Common myeloid progenitor, CD34-positive (primary cell): Measurements from ENCODE around the gene CTNNBL1.

Experiments
- CTCF ChIA-PET: fragments of 350-600 bp; sonication (Branson Sonifier 250); formaldehyde crosslinking; loops from one replicate; lab custom pipeline; 2021; ENCODE audit warnings: antibody characterized with exemption; lab: Charles Lee
- POLR2A ChIA-PET: fragments of 350-600 bp; sonication (Branson Sonifier 250); formaldehyde crosslinking; loops from one replicate; lab custom pipeline; 2021; ENCODE audit warnings: antibody characterized with exemption; lab: Charles Lee
- DNase-seq, 3 donors: peaks; one replicate each; pipeline versions ENCODE4 v3.0.0 to v3.0.0-alpha.2; 2013
- H3K27ac ChIP-seq, 2 experiments: 1 replicate in 1 of 2; 2 replicates in 1 of 2; pipeline ENCODE4 v1.7.0; 2013; ENCODE audit warnings: inconsistent platforms in 2 of 2, low read length in 2 of 2, mild to moderate bottlenecking in 2 of 2, low read depth in 1 of 2, moderate library complexity in 1 of 2; ENCODE audit not compliant: severe bottlenecking in 2 of 2, insufficient read depth in 1 of 2, poor library complexity in 1 of 2
- H3K27me3 ChIP-seq, 5 experiments: replicated peaks in 2 of 5; 1 replicate in 3 of 5; 2 replicates in 2 of 5; pipeline versions ENCODE4 v1.6.1 to v1.7.0; 2013; ENCODE audit warnings: low read length in 4 of 5, mild to moderate bottlenecking in 2 of 5, moderate library complexity in 2 of 5, inconsistent platforms in 1 of 5; ENCODE audit not compliant: insufficient read depth in 5 of 5, control insufficient read depth in 4 of 5
- H3K36me3 ChIP-seq, 4 experiments: 1 replicate in 2 of 4; 2 replicates in 2 of 4; pipeline versions ENCODE4 v1.6.1 to v1.7.0; 2013; ENCODE audit warnings: low read length in 3 of 4, control low read depth in 1 of 4, mild to moderate bottlenecking in 1 of 4; ENCODE audit not compliant: control insufficient read depth in 4 of 4, insufficient read depth in 4 of 4
- H3K4me1 ChIP-seq, 4 experiments: 1 replicate in 3 of 4; 2 replicates in 1 of 4; pipeline versions ENCODE4 v1.6.1 to v1.7.1; 2013; ENCODE audit warnings: low read length in 3 of 4, mild to moderate bottlenecking in 3 of 4, control low read depth in 1 of 4, inconsistent platforms in 1 of 4, moderate library complexity in 1 of 4; ENCODE audit not compliant: control insufficient read depth in 4 of 4, insufficient read depth in 4 of 4; ENCODE audit errors: control extremely low read depth in 1 of 4
- H3K4me3 ChIP-seq, 7 experiments: 1 replicate in 4 of 7; 2 replicates in 3 of 7; pipeline versions ENCODE4 v1.5.1 to v1.7.0; 2013; ENCODE audit warnings: mild to moderate bottlenecking in 7 of 7, low read length in 6 of 7, moderate library complexity in 6 of 7, inconsistent platforms in 2 of 7, low read depth in 2 of 7, control low read depth in 1 of 7; ENCODE audit not compliant: insufficient read depth in 4 of 7, control insufficient read depth in 1 of 7; ENCODE audit errors: extremely low read depth in 1 of 7
- H3K9me3 ChIP-seq, 5 experiments: 1 replicate in 4 of 5; 2 replicates in 1 of 5; pipeline versions ENCODE4 v1.6.1 to v1.7.1; 2013; ENCODE audit warnings: low read length in 4 of 5, mild to moderate bottlenecking in 2 of 5, inconsistent platforms in 1 of 5, low read depth in 1 of 5, moderate library complexity in 1 of 5; ENCODE audit not compliant: control insufficient read depth in 4 of 5, insufficient read depth in 2 of 5; ENCODE audit errors: control extremely low read depth in 1 of 5
- WGBS: methylation state at CpG from one replicate; pipeline ENCODE4 v1.1.5; 2013; ENCODE audit not compliant: insufficient coverage; 5-methylcytosine and 5-hydroxymethylcytosine counted together

CTNNBL1 gene

GRCh38 chr20:37755665-37756064, 61.8 kb downstream of the CTNNBL1 start:
- Histone ChIP-seq H3K9me3 (no peaks in the 10 kb centered on the region), H3K27ac (no peak overlapping the region), H3K27me3 (no peaks in the 10 kb centered on the region), H3K4me1 (no peaks in the 10 kb centered on the region), H3K36me3 (peaks cover 3 to 43% (median 27%) of the 10 kb centered on the region in 4 experiments), H3K4me3 (no peak overlapping the region)
- 97% methylated on average over 3 of the region's 3 CpGs for WGBS
- DNase-seq, result no peak
- POLR2A ChIA-PET, result no interaction called here
- CTCF ChIA-PET, result interaction anchor here (0.6 to 1.3 kb wide), 4 partner anchors 7 to 486 kb away, joined by 3 to 4 read pairs (median 3); no protein-coding TSS in a partner anchor

GRCh38 chr20:37756234-37756633, 62.4 kb downstream of the CTNNBL1 start:
- CTCF ChIA-PET, result interaction anchor here (0.6 to 1.3 kb wide), 4 partner anchors 8 to 486 kb away, joined by 3 to 4 read pairs (median 3); no protein-coding TSS in a partner anchor
- Histone ChIP-seq H3K36me3 (peaks cover 3 to 41% (median 27%) of the 10 kb centered on the region in 4 experiments), H3K27me3 (no peaks in the 10 kb centered on the region), H3K27ac (no peak overlapping the region), H3K4me3 (no peak overlapping the region), H3K9me3 (no peaks in the 10 kb centered on the region), H3K4me1 (no peaks in the 10 kb centered on the region)
- POLR2A ChIA-PET, result no interaction called here
- no CpG with 5 or more reads among the region's 2 CpGs for WGBS
- no peak for DNase-seq

- POLR2A ChIA-PET, result no interaction called here
- CTCF ChIA-PET, result interaction anchor here (1.0 to 1.3 kb wide), 4 partner anchors 9 to 45 kb away, joined by 3 to 4 read pairs (median 4); no protein-coding TSS in a partner anchor
Observed at GRCh38 chr20:37757550-37757949, 63.7 kb downstream of the CTNNBL1 start.

GRCh38 chr20:37758332-37758731, 64.5 kb downstream of the CTNNBL1 start:
- no peak for DNase-seq
- no peaks in the 10 kb centered on the region for H3K9me3 ChIP-seq
- 93% methylated on average over 5 of the region's 5 CpGs for WGBS
- no peak overlapping the region for H3K27ac ChIP-seq
- ChIA-PET POLR2A (no interaction called here), CTCF (interaction anchor here (1.0 to 1.3 kb wide), 4 partner anchors 9 to 46 kb away, joined by 3 to 4 read pairs (median 4); no protein-coding TSS in a partner anchor)
- H3K4me3 ChIP-seq, result no peak overlapping the region
- no peaks in the 10 kb centered on the region for H3K4me1 ChIP-seq
- peaks cover 3 to 31% (median 25%) of the 10 kb centered on the region in 4 experiments for H3K36me3 ChIP-seq
- H3K27me3 ChIP-seq, result no peaks in the 10 kb centered on the region

More at GRCh38 chr20:37757550-37757949, 63.7 kb downstream of the CTNNBL1 start:
- no peaks in the 10 kb centered on the region for H3K4me1 ChIP-seq
- no peak overlapping the region for H3K27ac ChIP-seq
- peaks cover 3 to 36% (median 21%) of the 10 kb centered on the region in 4 experiments for H3K36me3 ChIP-seq
- WGBS, result 100% methylated on average over 3 of the region's 6 CpGs
- H3K4me3 ChIP-seq, result no peak overlapping the region
- DNase-seq, result no peak
- H3K9me3 ChIP-seq, result no peaks in the 10 kb centered on the region
- no peaks in the 10 kb centered on the region for H3K27me3 ChIP-seq

- H3K4me1 ChIP-seq, result no peaks in the 10 kb centered on the region
- CTCF ChIA-PET, result interaction anchor here (1.2 to 1.3 kb wide), 2 partner anchors 13 to 46 kb away, joined by 3 to 4 read pairs; no protein-coding TSS in a partner anchor
- no peaks in the 10 kb centered on the region for H3K9me3 ChIP-seq
- no peak overlapping the region for H3K4me3 ChIP-seq
- WGBS, result 96% methylated on average over 6 of the region's 6 CpGs
- no peak overlapping the region for H3K27ac ChIP-seq
- POLR2A ChIA-PET, result no interaction called here
- H3K27me3 ChIP-seq, result no peaks in the 10 kb centered on the region
- H3K36me3 ChIP-seq, result peaks cover 3 to 31% (median 27%) of the 10 kb centered on the region in 4 experiments
- DNase-seq, result no peak
Observed at GRCh38 chr20:37759052-37759553, 65.3 kb downstream of the CTNNBL1 start.

GRCh38 chr20:37759761-37760209, 66.0 kb downstream of the CTNNBL1 start:
- H3K4me3 ChIP-seq, result no peak overlapping the region
- no peaks in the 10 kb centered on the region for H3K4me1 ChIP-seq
- H3K9me3 ChIP-seq, result no peaks in the 10 kb centered on the region
- ChIA-PET POLR2A (no interaction called here), CTCF (no interaction called here)
- DNase-seq, result no peak
- no peaks in the 10 kb centered on the region for H3K27me3 ChIP-seq
- H3K36me3 ChIP-seq, result peaks cover 3 to 34% (median 28%) of the 10 kb centered on the region in 4 experiments
- no peak overlapping the region for H3K27ac ChIP-seq
- WGBS, result 100% methylated on average over 4 of the region's 5 CpGs

- H3K27ac ChIP-seq, result no peak overlapping the region
- H3K9me3 ChIP-seq, result no peaks in the 10 kb centered on the region
- H3K36me3 ChIP-seq, result peaks cover 3 to 38% (median 28%) of the 10 kb centered on the region in 4 experiments
- no peak for DNase-seq
- no peaks in the 10 kb centered on the region for H3K4me1 ChIP-seq
- CTCF ChIA-PET, result no interaction called here
- 100% methylated on average over 1 of the region's 2 CpGs for WGBS
- POLR2A ChIA-PET, result no interaction called here
- no peaks in the 10 kb centered on the region for H3K27me3 ChIP-seq
- H3K4me3 ChIP-seq, result no peak overlapping the region
Observed at GRCh38 chr20:37760322-37760721, 66.5 kb downstream of the CTNNBL1 start.
